ENCODE results near the gene CDH24.

DNA sequence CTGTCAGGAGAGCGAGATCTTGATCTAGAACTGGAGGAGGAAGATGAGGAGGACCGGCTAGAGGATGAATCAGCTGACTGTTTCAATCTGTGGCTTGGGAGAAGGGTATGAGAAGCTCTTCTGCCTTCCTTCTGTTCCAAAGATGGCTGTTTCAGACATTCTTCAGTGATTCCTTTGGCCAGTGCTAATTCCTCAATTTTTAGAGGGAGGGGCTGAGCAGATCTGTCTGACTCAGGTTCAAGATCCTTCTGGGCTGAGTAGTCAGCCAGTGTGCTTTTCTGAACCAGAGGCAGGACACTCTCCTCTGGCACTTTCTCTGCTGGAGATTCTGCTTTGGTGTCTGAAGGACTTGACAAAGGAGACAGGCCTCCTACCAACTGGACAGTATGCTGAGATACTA lies 22.4 kb upstream of the CDH24 start:
- TF ChIP-seq MAX (IDR thresholded peaks at IDR 0.05; ENCODE audit: low read depth, low read length), result no peak
- TF ChIP-seq CTCF (IDR thresholded peaks at IDR 0.05; ENCODE audit: low read depth, low read length), result no peak
- TF ChIP-seq POLR2A (IDR thresholded peaks at IDR 0.05; ENCODE audit: extremely low read depth, insufficient read length), result no peak
- TF ChIP-seq MYC (IDR thresholded peaks at IDR 0.05; ENCODE audit: low read depth, low read length), result no peak
